Effector memory CD4-positive, alpha-beta T cell (primary cell): ENCODE data around the gene NDUFAB1.

Experiments used
- DNase-seq, 3 donors: peaks; one replicate each; pipeline ENCODE4 v3.0.0-alpha.2; 2020
- H3K27ac ChIP-seq: 2 replicates; pipeline ENCODE4 v1.7.0; 2013; ENCODE audit warnings: mild to moderate bottlenecking, low read length, moderate library complexity; ENCODE audit not compliant: insufficient read depth, poor library complexity, severe bottlenecking
- H3K27me3 ChIP-seq: replicated peaks from 2 replicates; pipeline ENCODE4 v1.7.0; 2013; ENCODE audit warnings: mild to moderate bottlenecking, low read length; ENCODE audit not compliant: insufficient read depth, control insufficient read depth, poor library complexity, severe bottlenecking
- H3K36me3 ChIP-seq: 2 replicates; pipeline ENCODE4 v1.7.0; 2013; ENCODE audit warnings: mild to moderate bottlenecking, low read length, moderate library complexity; ENCODE audit not compliant: control insufficient read depth, insufficient read depth
- H3K4me1 ChIP-seq: 2 replicates; pipeline ENCODE4 v1.7.0; 2013; ENCODE audit warnings: low read length, mild to moderate bottlenecking; ENCODE audit not compliant: control insufficient read depth, insufficient read depth, poor library complexity, severe bottlenecking
- H3K4me3 ChIP-seq: 2 replicates; pipeline ENCODE4 v1.7.0; 2013; ENCODE audit warnings: low read length, low read depth, mild to moderate bottlenecking; ENCODE audit not compliant: insufficient read depth, poor library complexity, severe bottlenecking
- H3K9me3 ChIP-seq: 2 replicates; pipeline ENCODE4 v1.7.0; 2013; ENCODE audit warnings: mild to moderate bottlenecking, low read length, moderate library complexity; ENCODE audit not compliant: control insufficient read depth

The NDUFAB1 gene

DNA sequence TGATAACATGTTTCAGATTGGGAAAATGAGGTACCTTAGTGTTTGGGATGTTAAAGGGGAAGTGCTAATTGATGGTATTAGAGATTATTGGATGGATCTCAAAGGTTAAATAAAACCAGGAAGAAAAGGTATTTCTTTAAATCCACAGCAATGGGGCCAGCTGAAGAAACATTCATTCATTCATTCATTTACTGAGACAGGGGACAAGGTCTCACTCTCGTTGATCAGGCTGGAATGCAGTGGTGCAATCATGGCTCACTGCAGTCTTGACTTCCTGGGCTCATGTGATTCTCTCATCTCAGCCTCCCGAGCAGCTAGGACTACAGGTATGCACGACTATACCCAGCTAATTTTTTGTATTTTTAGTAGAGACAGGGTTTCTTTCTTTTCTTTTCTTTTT, 58.7 kb downstream of the NDUFAB1 start:
- Histone ChIP-seq H3K27ac (no peak overlapping the region), H3K4me1 (no peaks in the 10 kb centered on the region), H3K36me3 (peaks cover 30% of the 10 kb centered on the region), H3K27me3 (no peaks in the 10 kb centered on the region), H3K4me3 (no peak overlapping the region), H3K9me3 (no peaks in the 10 kb centered on the region)
- no peak for DNase-seq

DNA sequence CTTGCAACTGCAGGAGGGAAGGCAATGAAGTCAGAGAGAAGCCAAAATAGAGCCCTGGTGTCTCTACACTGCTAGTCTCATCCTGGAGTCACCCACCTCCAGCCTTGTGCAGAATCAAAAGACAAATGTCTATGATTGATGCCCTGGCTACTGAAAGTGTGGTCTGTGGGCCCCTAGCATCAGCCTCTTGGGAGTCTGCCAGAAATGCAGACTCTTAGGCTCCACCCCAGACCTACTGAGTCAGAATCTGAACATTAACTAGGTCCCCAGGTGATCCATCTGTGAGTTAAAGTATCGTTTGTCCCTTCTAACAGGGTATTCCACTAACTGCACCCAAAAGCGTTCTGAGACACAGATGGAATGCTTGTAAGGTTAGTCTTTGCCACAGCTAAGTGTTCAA, 60.2 kb downstream of the NDUFAB1 start:
- Histone ChIP-seq H3K27me3 (no peaks in the 10 kb centered on the region), H3K27ac (no peak overlapping the region), H3K4me3 (no peak overlapping the region), H3K9me3 (no peaks in the 10 kb centered on the region), H3K36me3 (peaks cover 34% of the 10 kb centered on the region), H3K4me1 (no peaks in the 10 kb centered on the region)
- DNase-seq: no peak

GRCh38 chr16:23534868-23535860, 61.0 kb downstream of the NDUFAB1 start:
- Histone ChIP-seq H3K36me3 (peaks cover 34% of the 10 kb centered on the region), H3K27me3 (no peaks in the 10 kb centered on the region), H3K27ac (no peak overlapping the region), H3K4me3 (no peak overlapping the region), H3K4me1 (no peaks in the 10 kb centered on the region), H3K9me3 (no peaks in the 10 kb centered on the region)
- no peak for DNase-seq

- Histone ChIP-seq H3K27me3 (no peaks in the 10 kb centered on the region), H3K36me3 (peaks cover 57% of the 10 kb centered on the region), H3K4me1 (no peaks in the 10 kb centered on the region), H3K4me3 (no peak overlapping the region), H3K9me3 (no peaks in the 10 kb centered on the region), H3K27ac (no peak overlapping the region)
- no peak for DNase-seq
These were observed 63.7 kb downstream of the NDUFAB1 start for GRCh38 chr16:23532448-23532847.
